GM19455 (cell line): Measurements from ENCODE around the gene BNIPL.
A peak's percentile ranks its signal among the peaks of the same experiment; 100 is the strongest.

Experiments used
- ATAC-seq: cut with Tn5 transposase; IDR thresholded peaks from one replicate; pipeline ENCODE4 v1.9.1; 2021; ENCODE audit not compliant: unreplicated experiment

Gene BNIPL

GRCh38 chr1:151036356-151036755 lies at the start of gene BNIPL:
BNIPL (plus strand) TSS chr1:151036586; CDS start chr1:151036726, 140 bp downstream.
- ATAC-seq, result no peak

GRCh38 chr1:150987924-150988323 lies 48.5 kb upstream of the BNIPL start:
- ATAC-seq, result no peak

GRCh38 chr1:150992626-150993025 lies 43.8 kb upstream of the BNIPL start:
- ATAC-seq, result no peak

GRCh38 chr1:150994248-150994647 lies 42.1 kb upstream of the BNIPL start:
- ATAC-seq, result no peak

- no peak for ATAC-seq
These were observed 40.9 kb upstream of the BNIPL start for GRCh38 chr1:150995460-150995859.

- ATAC-seq, result no peak
These were observed 40.5 kb upstream of the BNIPL start for GRCh38 chr1:150995896-150996295.

- ATAC-seq, result no peak
These were observed 39.1 kb upstream of the BNIPL start for GRCh38 chr1:150997126-150997872.

GRCh38 chr1:150997949-150998348 lies 38.4 kb upstream of the BNIPL start:
- no peak for ATAC-seq

- ATAC-seq, result no peak
These were observed 37.2 kb upstream of the BNIPL start for GRCh38 chr1:150999051-150999674.

GRCh38 chr1:150999926-151000325 lies 36.5 kb upstream of the BNIPL start:
- no peak for ATAC-seq

- no peak for ATAC-seq
These were observed 36.0 kb upstream of the BNIPL start for GRCh38 chr1:151000408-151000807.

- no peak for ATAC-seq
These were observed 34.8 kb upstream of the BNIPL start for GRCh38 chr1:151001602-151002001.

- no peak for ATAC-seq
These were observed 34.3 kb upstream of the BNIPL start for GRCh38 chr1:151002051-151002450.

- no peak for ATAC-seq
These were observed 33.8 kb upstream of the BNIPL start for GRCh38 chr1:151002611-151003010.

- ATAC-seq, result no peak
These were observed 33.2 kb upstream of the BNIPL start for GRCh38 chr1:151003180-151003579.

- no peak for ATAC-seq
These were observed 30.6 kb upstream of the BNIPL start for GRCh38 chr1:151005729-151006319.

GRCh38 chr1:151006327-151007052 lies 29.9 kb upstream of the BNIPL start, which contains the start of gene MINDY1:
MINDY1 (minus strand) TSS chr1:151006902; CDS start chr1:151002617, 4,285 bp downstream.
- ATAC-seq, result no peak

- ATAC-seq, result no peak
These were observed 28.5 kb upstream of the BNIPL start for GRCh38 chr1:151007853-151008243.

GRCh38 chr1:151008244-151009205 lies 27.9 kb upstream of the BNIPL start, which contains the start of gene PRUNE1:
PRUNE1 (plus strand) TSS chr1:151008449; CDS start chr1:151008633, 184 bp downstream.
- peak; percentile 80 for ATAC-seq

- no peak for ATAC-seq
These were observed 27.2 kb upstream of the BNIPL start for GRCh38 chr1:151009206-151009587.
